Measurements from ENCODE around the gene MNAT1. TPM values are rescaled to one million over a fixed set of nuclear protein-coding genes. Genes with fewer than 3 reads are reported as not detected.

The MNAT1 gene
- total RNA-seq, 4 donors from 2014 or later = 4.2 to 30.3 (median 17.8) TPM

DNA sequence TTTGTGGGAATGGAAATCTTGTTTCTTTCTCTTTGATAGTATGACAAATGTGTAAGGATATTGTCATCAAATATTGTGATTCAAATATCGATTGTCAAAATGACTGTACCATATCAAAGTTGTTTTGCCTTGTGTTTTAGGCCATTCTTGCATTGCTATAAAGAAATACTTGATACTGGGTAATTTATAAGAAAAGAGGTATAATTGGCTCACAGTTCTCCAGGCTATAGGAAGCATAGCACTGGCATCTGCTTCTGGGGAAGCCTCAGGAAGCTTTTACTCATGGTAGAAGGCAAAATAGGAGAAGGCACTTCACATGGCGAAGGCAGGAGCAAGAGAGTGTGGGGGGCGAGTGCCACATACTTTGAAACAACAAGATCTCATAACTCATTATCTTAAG is 238.5 kb downstream of the MNAT1 start:
- H3K36me3 ChIP-seq = no peaks in the 10 kb centered on the region
- in situ Hi-C loops (cut with MboI; ENCODE audit: low pct_ligation_motif_present in 1 of 4, low pct_unique_long_range_greater_than_20kb in 1 of 4, low sequenced_read_pairs in 3 of 4) (no loop called here), intact Hi-C loops (cut with DNase I; ENCODE audit: low total_unique reads) (no loop called here)
- H3K4me1 ChIP-seq = peaks cover 0 to 4% (median 0%) of the 10 kb centered on the region in 4 donors
- no peak overlapping the region for H3K4me3 ChIP-seq
- TF ChIP-seq EP300 (IDR thresholded peaks at IDR 0.05; ENCODE audit: low read depth) = no peak
- TF ChIP-seq, protein P1, sequence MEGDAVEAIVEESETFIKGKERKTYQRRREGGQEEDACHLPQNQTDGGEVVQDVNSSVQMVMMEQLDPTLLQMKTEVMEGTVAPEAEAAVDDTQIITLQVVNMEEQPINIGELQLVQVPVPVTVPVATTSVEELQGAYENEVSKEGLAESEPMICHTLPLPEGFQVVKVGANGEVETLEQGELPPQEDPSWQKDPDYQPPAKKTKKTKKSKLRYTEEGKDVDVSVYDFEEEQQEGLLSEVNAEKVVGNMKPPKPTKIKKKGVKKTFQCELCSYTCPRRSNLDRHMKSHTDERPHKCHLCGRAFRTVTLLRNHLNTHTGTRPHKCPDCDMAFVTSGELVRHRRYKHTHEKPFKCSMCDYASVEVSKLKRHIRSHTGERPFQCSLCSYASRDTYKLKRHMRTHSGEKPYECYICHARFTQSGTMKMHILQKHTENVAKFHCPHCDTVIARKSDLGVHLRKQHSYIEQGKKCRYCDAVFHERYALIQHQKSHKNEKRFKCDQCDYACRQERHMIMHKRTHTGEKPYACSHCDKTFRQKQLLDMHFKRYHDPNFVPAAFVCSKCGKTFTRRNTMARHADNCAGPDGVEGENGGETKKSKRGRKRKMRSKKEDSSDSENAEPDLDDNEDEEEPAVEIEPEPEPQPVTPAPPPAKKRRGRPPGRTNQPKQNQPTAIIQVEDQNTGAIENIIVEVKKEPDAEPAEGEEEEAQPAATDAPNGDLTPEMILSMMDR (IDR thresholded peaks at IDR 0.05) = no peak
- TF ChIP-seq POLR2AphosphoS5 (IDR thresholded peaks at IDR 0.05) = no peak
- no peak for TF ChIP-seq POLR2A (IDR thresholded peaks at IDR 0.05)
- H3K9me3 ChIP-seq = no peaks in the 10 kb centered on the region
- no peak for DNase-seq
- H3K27me3 ChIP-seq = no peaks in the 10 kb centered on the region
- no peak overlapping the region for H3K27ac ChIP-seq
- 95 to 100% methylated on average over 1 to 3 of the region's 3 CpGs for WGBS, 2 donors (ENCODE audit: low coverage in 1 of 2)

DNA sequence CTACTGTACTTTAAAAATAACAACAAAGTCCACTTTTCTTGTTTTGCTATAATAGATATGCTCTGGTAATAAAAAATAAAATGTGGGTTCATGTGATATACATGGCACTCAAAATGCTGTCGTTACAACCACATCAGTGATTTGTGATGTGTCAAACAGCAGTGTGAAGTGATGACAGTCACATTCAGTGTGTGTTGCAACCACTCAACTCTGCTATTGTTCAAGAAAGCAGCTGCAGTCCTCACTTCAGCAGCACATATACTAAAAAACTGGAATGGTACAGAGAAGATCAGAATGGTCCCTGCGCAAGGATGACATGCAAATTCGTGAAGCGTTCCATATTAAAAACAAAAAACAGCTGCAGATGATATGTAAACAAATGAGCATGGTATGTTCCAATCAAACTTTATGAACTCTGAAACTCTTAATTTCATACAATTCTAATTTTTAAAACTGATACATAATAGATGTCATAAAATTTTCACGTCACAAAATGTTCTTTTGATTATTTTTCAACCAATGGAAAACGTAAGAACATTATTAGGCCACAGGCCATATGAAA is 239.6 kb downstream of the MNAT1 start:
- TF ChIP-seq EP300 (IDR thresholded peaks at IDR 0.05; ENCODE audit: low read depth) (no peak), POLR2AphosphoS5 (IDR thresholded peaks at IDR 0.05) (no peak), POLR2A (IDR thresholded peaks at IDR 0.05) (no peak)
- TF ChIP-seq, protein P1 (IDR thresholded peaks at IDR 0.05) = no peak
- Histone ChIP-seq H3K9me3 (no peaks in the 10 kb centered on the region), H3K36me3 (no peaks in the 10 kb centered on the region), H3K4me1 (peaks cover 0 to 13% (median 0%) of the 10 kb centered on the region in 4 donors), H3K27ac (no peak overlapping the region), H3K27me3 (no peaks in the 10 kb centered on the region), H3K4me3 (no peak overlapping the region)
- no peak for DNase-seq
- 75 to 83% methylated on average over 6 of the region's 6 CpGs for WGBS, 2 donors (ENCODE audit: low coverage in 1 of 2)
- intact Hi-C loops (cut with DNase I; ENCODE audit: low total_unique reads) = no loop called here
- in situ Hi-C loops (cut with MboI; ENCODE audit: low pct_ligation_motif_present in 1 of 4, low pct_unique_long_range_greater_than_20kb in 1 of 4, low sequenced_read_pairs in 3 of 4) = no loop called here

DNA sequence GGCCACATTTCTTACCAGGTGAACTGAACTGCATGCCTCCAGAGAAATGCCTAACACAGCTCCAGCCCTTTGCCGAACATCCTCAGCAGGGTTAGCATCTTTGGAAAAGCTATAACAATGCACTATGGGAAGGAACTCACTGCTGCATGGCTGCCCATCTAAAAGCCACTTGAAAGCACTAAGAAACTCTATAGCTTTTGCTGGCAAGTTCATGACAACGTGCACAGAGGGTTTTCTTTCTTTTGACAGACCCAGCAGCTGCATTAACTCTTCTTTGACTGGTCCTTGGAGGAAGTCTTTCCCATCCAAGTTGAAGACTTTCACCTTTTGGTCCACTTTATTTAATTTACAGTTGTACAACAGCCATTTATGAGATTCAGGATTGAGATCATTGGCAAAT is 241.0 kb downstream of the MNAT1 start:
- H3K27me3 ChIP-seq = no peaks in the 10 kb centered on the region
- intact Hi-C loops (cut with DNase I; ENCODE audit: low total_unique reads) = no loop called here
- no peak for DNase-seq
- WGBS, 2 donors (ENCODE audit: low coverage in 1 of 2) = 38 to 52% methylated on average over 1 to 2 of the region's 2 CpGs
- H3K9me3 ChIP-seq = no peaks in the 10 kb centered on the region
- H3K4me1 ChIP-seq = peaks cover 0 to 18% (median 7%) of the 10 kb centered on the region in 4 donors
- in situ Hi-C loops (cut with MboI; ENCODE audit: low pct_ligation_motif_present in 1 of 4, low pct_unique_long_range_greater_than_20kb in 1 of 4, low sequenced_read_pairs in 3 of 4) = no loop called here
- no peak for TF ChIP-seq POLR2AphosphoS5 (IDR thresholded peaks at IDR 0.05)
- TF ChIP-seq, protein P1 (IDR thresholded peaks at IDR 0.05) = no peak
- no peak for TF ChIP-seq EP300 (IDR thresholded peaks at IDR 0.05; ENCODE audit: low read depth)
- TF ChIP-seq POLR2A (IDR thresholded peaks at IDR 0.05) = no peak
- H3K4me3 ChIP-seq = no peak overlapping the region
- H3K36me3 ChIP-seq = no peaks in the 10 kb centered on the region
- H3K27ac ChIP-seq = no peak overlapping the region

- in situ Hi-C loops (cut with MboI; ENCODE audit: low pct_ligation_motif_present in 1 of 4, low pct_unique_long_range_greater_than_20kb in 1 of 4, low sequenced_read_pairs in 3 of 4) = no loop called here
- H3K9me3 ChIP-seq = no peaks in the 10 kb centered on the region
- peaks cover 5 to 27% (median 9%) of the 10 kb centered on the region in 4 donors for H3K4me1 ChIP-seq
- no peaks in the 10 kb centered on the region for H3K27me3 ChIP-seq
- no peak overlapping the region for H3K27ac ChIP-seq
- TF ChIP-seq EP300 (IDR thresholded peaks at IDR 0.05; ENCODE audit: low read depth) = no peak
- TF ChIP-seq, protein P1 (IDR thresholded peaks at IDR 0.05) = no peak
- no peak for TF ChIP-seq POLR2A (IDR thresholded peaks at IDR 0.05)
- DNase-seq = no peak
- 46 to 53% methylated on average over 2 of the region's 2 CpGs for WGBS, 2 donors (ENCODE audit: low coverage in 1 of 2)
- H3K4me3 ChIP-seq = no peak overlapping the region
- no peaks in the 10 kb centered on the region for H3K36me3 ChIP-seq
- intact Hi-C loops (cut with DNase I; ENCODE audit: low total_unique reads) = no loop called here
Observed at GRCh38 chr14:60977847-60978246, 243.3 kb downstream of the MNAT1 start.

Measured in transverse colon (tissue), 4 donors.